WTC11 (cell line): ENCODE measurements around the gene SH3PXD2A. TPM values are rescaled to one million over a fixed set of nuclear protein-coding genes. Genes with fewer than 3 reads are reported as not detected.

ENCODE experiments used
- ATAC-seq: fragments of 200-7000 bp; cut with Tn5 transposase; 2 replicates; pipeline ENCODE4 v1.10.0; 2021; ENCODE audit warnings: mild to moderate bottlenecking, moderate library complexity
- CTCF ChIA-PET: fragments of 300-600 bp; sonication (Branson Sonifier 250); formaldehyde crosslinking; loops from one replicate; lab custom pipeline; 2021; ENCODE audit warnings: antibody characterized with exemption; lab: Charles Lee
- POLR2A ChIA-PET: fragments of 350-600 bp; sonication (Branson Sonifier 250); formaldehyde crosslinking; loops from one replicate; lab custom pipeline; 2021; ENCODE audit warnings: antibody characterized with exemption; lab: Charles Lee
- DNase-seq: peaks from one replicate; pipeline ENCODE4 v3.0.0; 2021; ENCODE audit warnings: low spot score
- H3K27ac Mint-ChIP-seq: 2 replicates; pipeline ENCODE4 v1.8.0; 2021; ENCODE audit warnings: mixed read lengths
- H3K27me3 Mint-ChIP-seq: 2 replicates; pipeline ENCODE4 v1.8.0; 2021; ENCODE audit warnings: low read depth, mild to moderate bottlenecking, moderate library complexity, mixed read lengths
- H3K36me3 Mint-ChIP-seq: 2 replicates; pipeline ENCODE4 v1.8.0; 2021; ENCODE audit warnings: mixed read lengths
- H3K4me1 Mint-ChIP-seq: 2 replicates; pipeline ENCODE4 v1.8.0; 2022; ENCODE audit warnings: mixed read lengths
- H3K4me3 Mint-ChIP-seq: 2 replicates; pipeline ENCODE4 v1.8.0; 2021; ENCODE audit warnings: mild to moderate bottlenecking, moderate library complexity, mixed read lengths
- H3K9me3 Mint-ChIP-seq: 2 replicates; pipeline ENCODE4 v1.8.0; 2021; ENCODE audit warnings: mixed read lengths
- ERG ChIP-seq: fragments of 250-450 bp; sonication (Bioruptor Pico); IDR thresholded peaks from 2 replicates; pipeline ENCODE4 v1.8.0; 2021; ENCODE audit warnings: mild to moderate bottlenecking
- ETV6 ChIP-seq: sonication (generic); formaldehyde crosslinking; IDR thresholded peaks from 2 replicates; pipeline ENCODE4 v1.8.1; 2022; ENCODE audit warnings: mild to moderate bottlenecking, missing genetic modification reagents
- GABPB1 ChIP-seq: sonication (generic); formaldehyde crosslinking; IDR thresholded peaks from 2 replicates; pipeline ENCODE4 v1.8.1; 2023; ENCODE audit warnings: mild to moderate bottlenecking, missing genetic modification reagents
- HMGA2 ChIP-seq: fragments of 250-450 bp; sonication (Bioruptor Pico); IDR thresholded peaks from 2 replicates; pipeline ENCODE4 v1.4.0; 2021; ENCODE audit warnings: mild to moderate bottlenecking, moderate library complexity
- IRF1 ChIP-seq: sonication (generic); formaldehyde crosslinking; IDR thresholded peaks from 2 replicates; pipeline ENCODE4 v1.8.0; 2023; ENCODE audit warnings: missing genetic modification reagents
- JAZF1 ChIP-seq: fragments of 250-450 bp; sonication (Bioruptor Pico); IDR thresholded peaks from 2 replicates; pipeline ENCODE4 v1.9.0; 2021; ENCODE audit warnings: moderate library complexity, mild to moderate bottlenecking, inconsistent platforms
- KAT7 ChIP-seq: sonication (generic); formaldehyde crosslinking; IDR thresholded peaks from 2 replicates; pipeline ENCODE4 v1.8.1; 2023; ENCODE audit warnings: missing genetic modification reagents, mild to moderate bottlenecking, borderline replicate concordance
- PRRX2 ChIP-seq: fragments of 250-450 bp; sonication (Bioruptor Pico); IDR thresholded peaks from 2 replicates; pipeline ENCODE4 v1.8.0; 2021; ENCODE audit warnings: mild to moderate bottlenecking
- RELA ChIP-seq: sonication (generic); formaldehyde crosslinking; IDR thresholded peaks from 2 replicates; pipeline ENCODE4 v1.8.1; 2022; ENCODE audit warnings: missing genetic modification reagents, mild to moderate bottlenecking, borderline replicate concordance
- ZBTB21 ChIP-seq: sonication (generic); formaldehyde crosslinking; IDR thresholded peaks from 2 replicates; pipeline ENCODE4 v1.8.1; 2023; ENCODE audit warnings: mild to moderate bottlenecking, missing genetic modification reagents, borderline replicate concordance
- ZNF416 ChIP-seq: fragments of 250-450 bp; sonication (Bioruptor Pico); IDR thresholded peaks from 2 replicates; pipeline ENCODE4 v1.9.0; 2021; ENCODE audit warnings: mild to moderate bottlenecking, inconsistent platforms
- ZNF423 ChIP-seq: fragments of 250-450 bp; sonication (Bioruptor Pico); IDR thresholded peaks from 2 replicates; pipeline ENCODE4 v2.1.2; 2022; ENCODE audit warnings: mild to moderate bottlenecking, moderate library complexity
- total RNA-seq: library from RNA; stranded (reverse); gene quantifications from 3 replicates; pipeline ENCODE4 v1.2.3, GENCODE V29; 2021
- TF ChIP-seq, protein P1 (sequence below): fragments of 250-450 bp; sonication (Bioruptor Pico); IDR thresholded peaks from 2 replicates; pipeline ENCODE4 v1.9.0; 2021; ENCODE audit warnings: moderate library complexity, mild to moderate bottlenecking, inconsistent platforms, borderline replicate concordance
- TF ChIP-seq, protein P2 (sequence below): sonication (generic); formaldehyde crosslinking; IDR thresholded peaks from 2 replicates; pipeline ENCODE4 v1.8.0; 2022; ENCODE audit warnings: mild to moderate bottlenecking, missing genetic modification reagents
- TF ChIP-seq, protein P3 (sequence below): sonication (generic); formaldehyde crosslinking; IDR thresholded peaks from 2 replicates; pipeline ENCODE4 v1.8.1; 2023; ENCODE audit warnings: mild to moderate bottlenecking, missing genetic modification reagents, moderate library complexity
- TF ChIP-seq, protein P4 (sequence below): sonication (generic); formaldehyde crosslinking; IDR thresholded peaks from 2 replicates; pipeline ENCODE4 v1.8.0; 2022; ENCODE audit warnings: missing genetic modification reagents

SH3PXD2A gene
- total RNA-seq, 1 experiment from 2014 or later = 15.7 TPM

GRCh38 chr10:103834436-103835095 is 20.8 kb downstream of the SH3PXD2A start:
- POLR2A ChIA-PET = no interaction called here
- CTCF ChIA-PET = interaction anchor here (1.0 to 1.3 kb wide), 2 partner anchors 14 kb away, joined by 3 to 6 read pairs; no protein-coding TSS in a partner anchor
- H3K36me3 Mint-ChIP-seq = peaks cover 16% of the 10 kb centered on the region
- H3K4me3 Mint-ChIP-seq = no peak overlapping the region
- H3K27ac Mint-ChIP-seq = no peak overlapping the region
- no peak for DNase-seq
- TF ChIP-seq JAZF1 (CRISPR knock-in tag) (no peak), ZNF423 (CRISPR knock-in tag) (peak; percentile 49; the same call in 1 of the 2 replicates)
- ATAC-seq = peak; percentile 11
- H3K9me3 Mint-ChIP-seq = peaks cover 12% of the 10 kb centered on the region
- H3K4me1 Mint-ChIP-seq = peaks cover 66% of the 10 kb centered on the region
- H3K27me3 Mint-ChIP-seq = no peaks in the 10 kb centered on the region

- H3K27ac Mint-ChIP-seq = peak overlapping the region; percentile 48; the same call in 1 of the 2 replicates
- TF ChIP-seq ERG (CRISPR knock-in tag) (no peak), HMGA2 (CRISPR knock-in tag) (no peak), ZNF423 (CRISPR knock-in tag) (no peak), GABPB1 (CRISPR knock-in tag) (peak; percentile 56; the same call in 1 of the 2 replicates), ETV6 (CRISPR knock-in tag) (peak; percentile 28; the same call in 1 of the 2 replicates), ZNF416 (CRISPR knock-in tag) (no peak), IRF1 (CRISPR knock-in tag) (no peak), PRRX2 (no peak), RELA (CRISPR knock-in tag) (no peak), ZBTB21 (CRISPR knock-in tag) (0 out of 2 replicates have a peak, but pooled peaks have one; percentile 18), KAT7 (CRISPR knock-in tag) (no peak)
- TF ChIP-seq, protein P1, sequence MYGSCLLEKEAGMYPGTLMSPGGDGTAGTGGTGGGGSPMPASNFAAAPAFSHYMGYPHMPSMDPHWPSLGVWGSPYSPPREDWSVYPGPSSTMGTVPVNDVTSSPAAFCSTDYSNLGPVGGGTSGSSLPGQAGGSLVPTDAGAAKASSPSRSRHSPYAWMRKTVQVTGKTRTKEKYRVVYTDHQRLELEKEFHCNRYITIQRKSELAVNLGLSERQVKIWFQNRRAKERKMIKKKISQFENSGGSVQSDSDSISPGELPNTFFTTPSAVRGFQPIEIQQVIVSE (CRISPR knock-in tag) = no peak
- TF ChIP-seq, protein P2, sequence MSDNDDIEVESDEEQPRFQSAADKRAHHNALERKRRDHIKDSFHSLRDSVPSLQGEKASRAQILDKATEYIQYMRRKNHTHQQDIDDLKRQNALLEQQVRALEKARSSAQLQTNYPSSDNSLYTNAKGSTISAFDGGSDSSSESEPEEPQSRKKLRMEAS (CRISPR knock-in tag) = no peak
- TF ChIP-seq, protein P3, sequence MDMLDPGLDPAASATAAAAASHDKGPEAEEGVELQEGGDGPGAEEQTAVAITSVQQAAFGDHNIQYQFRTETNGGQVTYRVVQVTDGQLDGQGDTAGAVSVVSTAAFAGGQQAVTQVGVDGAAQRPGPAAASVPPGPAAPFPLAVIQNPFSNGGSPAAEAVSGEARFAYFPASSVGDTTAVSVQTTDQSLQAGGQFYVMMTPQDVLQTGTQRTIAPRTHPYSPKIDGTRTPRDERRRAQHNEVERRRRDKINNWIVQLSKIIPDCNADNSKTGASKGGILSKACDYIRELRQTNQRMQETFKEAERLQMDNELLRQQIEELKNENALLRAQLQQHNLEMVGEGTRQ (CRISPR knock-in tag) = 0 out of 2 replicates have a peak, but pooled peaks have one; percentile 11
- TF ChIP-seq, protein P4, sequence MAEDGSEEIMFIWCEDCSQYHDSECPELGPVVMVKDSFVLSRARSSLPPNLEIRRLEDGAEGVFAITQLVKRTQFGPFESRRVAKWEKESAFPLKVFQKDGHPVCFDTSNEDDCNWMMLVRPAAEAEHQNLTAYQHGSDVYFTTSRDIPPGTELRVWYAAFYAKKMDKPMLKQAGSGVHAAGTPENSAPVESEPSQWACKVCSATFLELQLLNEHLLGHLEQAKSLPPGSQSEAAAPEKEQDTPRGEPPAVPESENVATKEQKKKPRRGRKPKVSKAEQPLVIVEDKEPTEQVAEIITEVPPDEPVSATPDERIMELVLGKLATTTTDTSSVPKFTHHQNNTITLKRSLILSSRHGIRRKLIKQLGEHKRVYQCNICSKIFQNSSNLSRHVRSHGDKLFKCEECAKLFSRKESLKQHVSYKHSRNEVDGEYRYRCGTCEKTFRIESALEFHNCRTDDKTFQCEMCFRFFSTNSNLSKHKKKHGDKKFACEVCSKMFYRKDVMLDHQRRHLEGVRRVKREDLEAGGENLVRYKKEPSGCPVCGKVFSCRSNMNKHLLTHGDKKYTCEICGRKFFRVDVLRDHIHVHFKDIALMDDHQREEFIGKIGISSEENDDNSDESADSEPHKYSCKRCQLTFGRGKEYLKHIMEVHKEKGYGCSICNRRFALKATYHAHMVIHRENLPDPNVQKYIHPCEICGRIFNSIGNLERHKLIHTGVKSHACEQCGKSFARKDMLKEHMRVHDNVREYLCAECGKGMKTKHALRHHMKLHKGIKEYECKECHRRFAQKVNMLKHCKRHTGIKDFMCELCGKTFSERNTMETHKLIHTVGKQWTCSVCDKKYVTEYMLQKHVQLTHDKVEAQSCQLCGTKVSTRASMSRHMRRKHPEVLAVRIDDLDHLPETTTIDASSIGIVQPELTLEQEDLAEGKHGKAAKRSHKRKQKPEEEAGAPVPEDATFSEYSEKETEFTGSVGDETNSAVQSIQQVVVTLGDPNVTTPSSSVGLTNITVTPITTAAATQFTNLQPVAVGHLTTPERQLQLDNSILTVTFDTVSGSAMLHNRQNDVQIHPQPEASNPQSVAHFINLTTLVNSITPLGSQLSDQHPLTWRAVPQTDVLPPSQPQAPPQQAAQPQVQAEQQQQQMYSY (CRISPR knock-in tag) = no peak
- peak; percentile 64 for DNase-seq
These were observed 21.5 kb downstream of the SH3PXD2A start for GRCh38 chr10:103833731-103834365.

More at GRCh38 chr10:103833731-103834365, 21.5 kb downstream of the SH3PXD2A start:
- POLR2A ChIA-PET = no interaction called here
- peaks cover 62% of the 10 kb centered on the region for H3K4me1 Mint-ChIP-seq
- peaks cover 12% of the 10 kb centered on the region for H3K9me3 Mint-ChIP-seq
- peaks cover 16% of the 10 kb centered on the region for H3K36me3 Mint-ChIP-seq
- peak overlapping the region; percentile 20; the same call in 1 of the 2 replicates for H3K4me3 Mint-ChIP-seq
- ATAC-seq = peak; percentile 82
- CTCF ChIA-PET = interaction anchor here (0.8 to 1.3 kb wide), 3 partner anchors 10 to 22 kb away, joined by 3 to 6 read pairs (median 3); no protein-coding TSS in a partner anchor
- no peaks in the 10 kb centered on the region for H3K27me3 Mint-ChIP-seq
